Esophagus muscularis mucosa (tissue), 4 donors: Measurements from ENCODE around the gene COPRS. TPM values are rescaled to one million over a fixed set of nuclear protein-coding genes. Genes with fewer than 3 reads are reported as not detected.

Experiments
- DNase-seq: peaks from one replicate; pipeline ENCODE4 v3.0.0-alpha.2; 2017; ENCODE audit errors: extremely low spot score
- H3K27ac ChIP-seq, 4 donors: fragments of 200-600 bp; sonication (generic); replicated peaks in 1 of 4; 1 replicate in 3 of 4; 2 replicates in 1 of 4; pipeline ENCODE4 v1.5.1; 2016 to 2019; ENCODE audit warnings: mild to moderate bottlenecking in 1 of 4
- H3K27me3 ChIP-seq, 4 donors: fragments of 200-600 bp; sonication (generic); one replicate each; pipeline versions ENCODE4 v1.5.1 to v1.6.0; 2016 to 2019
- H3K36me3 ChIP-seq, 4 donors: fragments of 200-600 bp; sonication (generic); one replicate each; pipeline ENCODE4 v1.5.1; 2016 to 2019
- H3K4me1 ChIP-seq, 4 donors: fragments of 200-600 bp; sonication (generic); one replicate each; pipeline ENCODE4 v1.5.1; 2016 to 2019
- H3K4me3 ChIP-seq, 4 donors: fragments of 200-600 bp; sonication (generic); 1 replicate in 2 of 4; 2 replicates in 2 of 4; pipeline ENCODE4 v1.5.1; 2016 to 2019; ENCODE audit warnings: mild to moderate bottlenecking in 4 of 4, moderate library complexity in 1 of 4
- H3K9me3 ChIP-seq, 4 donors: fragments of 200-600 bp; sonication (generic); 1 replicate in 3 of 4; 2 replicates in 1 of 4; pipeline ENCODE4 v1.5.1; 2016 to 2019
- CTCF ChIP-seq, 3 experiments: fragments of 200-600 bp in 2 of 3; fragments of 450-650 bp in 1 of 3; sonication (generic) in 2 of 3; IDR thresholded peaks; one replicate each; pipeline ENCODE4 v1.5.1; 2017 to 2019; ENCODE audit warnings: antibody characterized with exemption in 3 of 3, mild to moderate bottlenecking in 2 of 3, moderate library complexity in 1 of 3
- EP300 ChIP-seq: sonication (generic); formaldehyde crosslinking; IDR thresholded peaks from one replicate; pipeline ENCODE4 v1.6.1; 2017; ENCODE audit warnings: antibody characterized with exemption
- POLR2A ChIP-seq: fragments of 450-650 bp; IDR thresholded peaks from one replicate; pipeline ENCODE4 v1.6.1; 2017; ENCODE audit warnings: antibody characterized with exemption, moderate library complexity, mild to moderate bottlenecking, low read depth
- POLR2AphosphoS5 ChIP-seq, 2 donors: sonication (generic); formaldehyde crosslinking; IDR thresholded peaks; one replicate each; pipeline ENCODE4 v1.6.1; 2017; ENCODE audit warnings: antibody characterized with exemption in 2 of 2
- WGBS: methylation state at CpG from one replicate; pipeline ENCODE4 v1.1.5; 2018; 5-methylcytosine and 5-hydroxymethylcytosine counted together
- intact Hi-C: fragments of 100-400 bp; cut with DNase I; formaldehyde crosslinking; loops from one replicate; pipeline ENCODE4 v1.15.1; 2023
- total RNA-seq, 4 donors: library from RNA; depleted of rRNA; stranded (reverse); fragments of >200 nt; gene quantifications; one replicate each; pipeline versions ENCODE4 v1.1.0 to v1.2.1, GENCODE V29; 2016

The COPRS gene
- total RNA-seq, 4 donors from 2014 or later, result 123 to 141 (median 129) TPM

- Histone ChIP-seq H3K27ac (peak overlapping the region; percentile 9 to 43 (median 26)), H3K27me3 (no peaks in the 10 kb centered on the region), H3K36me3 (peaks cover 82 to 100% (median 98%) of the 10 kb centered on the region in 4 donors), H3K4me1 (peaks cover 0 to 5% (median 2%) of the 10 kb centered on the region in 4 donors), H3K4me3 (no peak overlapping the region), H3K9me3 (no peaks in the 10 kb centered on the region)
- TF ChIP-seq POLR2A (no peak), CTCF (IDR thresholded peaks at IDR 0.05) (no peak), POLR2AphosphoS5 (IDR thresholded peaks at IDR 0.05) (no peak), EP300 (no peak)
- DNase-seq, result no peak
- intact Hi-C loops, result no loop called here
- WGBS, result 83% methylated on average over 9 of the region's 9 CpGs
These were observed 19.1 kb upstream of the COPRS start for GRCh38 chr17:31877911-31878702.

GRCh38 chr17:31877341-31877740 is 18.3 kb upstream of the COPRS start:
- peak overlapping the region in 2 of 4 donors; percentile 13 to 34 for H3K27ac ChIP-seq

GRCh38 chr17:31875081-31875480 is 16.0 kb upstream of the COPRS start:
- H3K4me3 ChIP-seq, result no peak overlapping the region
- DNase-seq, result no peak
- intact Hi-C loops, result no loop called here
- peaks cover 0 to 5% (median 2%) of the 10 kb centered on the region in 4 donors for H3K4me1 ChIP-seq
- TF ChIP-seq EP300 (no peak), CTCF (IDR thresholded peaks at IDR 0.05) (no peak), POLR2A (no peak), POLR2AphosphoS5 (IDR thresholded peaks at IDR 0.05) (no peak)
- no peaks in the 10 kb centered on the region for H3K9me3 ChIP-seq
- WGBS, result 82% methylated on average over 2 of the region's 2 CpGs
- H3K36me3 ChIP-seq, result peaks cover 85 to 100% (median 100%) of the 10 kb centered on the region in 4 donors
- no peak overlapping the region for H3K27ac ChIP-seq
- no peaks in the 10 kb centered on the region for H3K27me3 ChIP-seq

More at GRCh38 chr17:31877341-31877740, 18.3 kb upstream of the COPRS start:
- no peaks in the 10 kb centered on the region for H3K27me3 ChIP-seq
- intact Hi-C loops, result no loop called here
- H3K4me1 ChIP-seq, result peaks cover 0 to 5% (median 2%) of the 10 kb centered on the region in 4 donors
- DNase-seq, result no peak
- H3K4me3 ChIP-seq, result no peak overlapping the region
- TF ChIP-seq POLR2A (no peak), CTCF (IDR thresholded peaks at IDR 0.05) (no peak), EP300 (no peak), POLR2AphosphoS5 (IDR thresholded peaks at IDR 0.05) (no peak)
- 87% methylated on average over 5 of the region's 6 CpGs for WGBS
- H3K9me3 ChIP-seq, result no peaks in the 10 kb centered on the region
- H3K36me3 ChIP-seq, result peaks cover 83 to 100% (median 99%) of the 10 kb centered on the region in 4 donors

GRCh38 chr17:31869797-31870568 is 10.9 kb upstream of the COPRS start:
- Histone ChIP-seq H3K4me3 (no peak overlapping the region), H3K9me3 (no peaks in the 10 kb centered on the region), H3K36me3 (peaks cover 64 to 99% (median 97%) of the 10 kb centered on the region in 4 donors), H3K27ac (no peak overlapping the region), H3K4me1 (no peaks in the 10 kb centered on the region), H3K27me3 (no peaks in the 10 kb centered on the region)
- 93% methylated on average over 5 of the region's 5 CpGs for WGBS
- DNase-seq, result no peak
- TF ChIP-seq POLR2A (no peak), EP300 (no peak), POLR2AphosphoS5 (IDR thresholded peaks at IDR 0.05) (no peak), CTCF (IDR thresholded peaks at IDR 0.05) (no peak)
- intact Hi-C loops, result no loop called here
